Hepatocyte (in vitro differentiated cells): ENCODE data around the gene ENTHD1. TPM values are rescaled to one million over a fixed set of nuclear protein-coding genes. Genes with fewer than 3 reads are reported as not detected.

Experiments used
- DNase-seq: peaks from one replicate; pipeline ENCODE4 v3.0.0-alpha.2; 2016; ENCODE audit warnings: low spot score
- H2AFZ ChIP-seq: fragments of 200-600 bp; sonication (generic); 2 replicates; pipeline ENCODE4 v1.6.0; 2016; ENCODE audit warnings: antibody characterized with exemption, mild to moderate bottlenecking
- H3K27ac ChIP-seq: fragments of 200-600 bp; sonication (generic); 2 replicates; pipeline ENCODE4 v1.5.1; 2016; ENCODE audit warnings: mild to moderate bottlenecking
- H3K27me3 ChIP-seq: fragments of 200-600 bp; sonication (generic); 2 replicates; pipeline ENCODE4 v1.6.1; 2016
- H3K36me3 ChIP-seq: fragments of 200-600 bp; sonication (generic); replicated peaks from 2 replicates; pipeline ENCODE4 v1.5.1; 2016; ENCODE audit warnings: low read depth; ENCODE audit not compliant: insufficient read depth
- H3K4me1 ChIP-seq: fragments of 200-600 bp; sonication (generic); 2 replicates; pipeline ENCODE4 v1.5.1; 2016; ENCODE audit warnings: mild to moderate bottlenecking, moderate library complexity; ENCODE audit not compliant: insufficient read depth
- H3K4me2 ChIP-seq: fragments of 200-600 bp; sonication (generic); 2 replicates; pipeline ENCODE4 v1.6.0; 2016
- H3K4me3 ChIP-seq: fragments of 200-600 bp; sonication (generic); 2 replicates; pipeline ENCODE4 v1.5.1; 2016; ENCODE audit warnings: mild to moderate bottlenecking
- H3K79me2 ChIP-seq: fragments of 200-600 bp; sonication (generic); 2 replicates; pipeline ENCODE4 v1.6.0; 2017; ENCODE audit warnings: mild to moderate bottlenecking
- H3K9me2 ChIP-seq: fragments of 200-600 bp; sonication (generic); replicated peaks from 2 replicates; pipeline ENCODE4 v1.6.0; 2017; ENCODE audit warnings: mild to moderate bottlenecking; ENCODE audit not compliant: insufficient read depth
- H3K9me3 ChIP-seq: fragments of 200-600 bp; sonication (generic); 2 replicates; pipeline ENCODE4 v1.5.1; 2016; ENCODE audit warnings: low read depth, mild to moderate bottlenecking
- H4K20me1 ChIP-seq: fragments of 200-600 bp; sonication (generic); 2 replicates; pipeline ENCODE4 v1.6.0; 2016; ENCODE audit warnings: mild to moderate bottlenecking; ENCODE audit not compliant: insufficient read depth, poor library complexity, severe bottlenecking
- CTCF ChIP-seq: fragments of 200-600 bp; sonication (generic); IDR thresholded peaks from 2 replicates; pipeline ENCODE4 v1.5.1; 2016; ENCODE audit warnings: antibody characterized with exemption, mild to moderate bottlenecking; ENCODE audit not compliant: poor library complexity
- EZH2 ChIP-seq: fragments of 200-600 bp; sonication (generic); IDR thresholded peaks from 2 replicates; pipeline ENCODE4 v1.6.1; 2016; ENCODE audit warnings: antibody characterized with exemption, mild to moderate bottlenecking, borderline replicate concordance
- EZH2phosphoT487 ChIP-seq: fragments of 200-600 bp; sonication (generic); IDR thresholded peaks from one replicate; pipeline ENCODE4 v1.6.1; 2018; ENCODE audit warnings: antibody characterized with exemption, mild to moderate bottlenecking, low read depth, moderate library complexity; ENCODE audit not compliant: unreplicated experiment, severe bottlenecking
- WGBS: methylation state at CpG from one replicate; pipeline ENCODE4 v1.1.6; 2016; ENCODE audit warnings: low lambda C conversion rate; ENCODE audit errors: missing lambda C conversion rate; 5-methylcytosine and 5-hydroxymethylcytosine counted together
- polyA plus RNA-seq: library from polyadenylated mRNA; unstranded; fragments of >200 nt; fragmentation: Nextera tagmentation; extraction: Ambion mirVana; gene quantifications from 2 replicates; pipeline ENCODE4 v1.2.1, GENCODE V29; 2016
- total RNA-seq: library from RNA; depleted of rRNA; stranded (reverse); fragments of >200 nt; gene quantifications from 2 replicates; pipeline ENCODE4 v1.2.3, GENCODE V29; 2014

ENTHD1 gene
- total and polyA plus RNA-seq, 2 experiments from 2014 or later, result not detected

GRCh38 chr22:39797528-39798147, 95.9 kb downstream of the ENTHD1 start:
- Histone ChIP-seq H4K20me1 (no peaks in the 10 kb centered on the region), H3K4me3 (no peak overlapping the region), H3K4me2 (no peak overlapping the region), H3K27ac (no peak overlapping the region), H3K9me3 (peaks cover 7% of the 10 kb centered on the region), H3K4me1 (peaks cover 20% of the 10 kb centered on the region), H3K27me3 (no peaks in the 10 kb centered on the region), H3K9me2 (no peaks in the 10 kb centered on the region), H3K36me3 (no peaks in the 10 kb centered on the region), H2AFZ (no peak overlapping the region), H3K79me2 (no peaks in the 10 kb centered on the region)
- no peak for DNase-seq
- no peak for TF ChIP-seq EZH2phosphoT487
- no peak for TF ChIP-seq EZH2
- TF ChIP-seq CTCF, result no peak

- DNase-seq, result peak; percentile 16
- no peaks in the 10 kb centered on the region for H3K79me2 ChIP-seq
- 57% methylated on average over 2 of the region's 2 CpGs for WGBS
- no peaks in the 10 kb centered on the region for H3K27me3 ChIP-seq
- H3K9me2 ChIP-seq, result no peaks in the 10 kb centered on the region
- H3K36me3 ChIP-seq, result no peaks in the 10 kb centered on the region
- H3K4me1 ChIP-seq, result no peaks in the 10 kb centered on the region
- no peak overlapping the region for H3K27ac ChIP-seq
- no peak overlapping the region for H2AFZ ChIP-seq
- no peaks in the 10 kb centered on the region for H3K9me3 ChIP-seq
- no peak overlapping the region for H3K4me3 ChIP-seq
- no peak overlapping the region for H3K4me2 ChIP-seq
- no peaks in the 10 kb centered on the region for H4K20me1 ChIP-seq
- TF ChIP-seq EZH2 (no peak), EZH2phosphoT487 (no peak), CTCF (no peak)
These were observed 103.8 kb downstream of the ENTHD1 start for GRCh38 chr22:39789788-39790187.

GRCh38 chr22:39785232-39785631, 108.3 kb downstream of the ENTHD1 start:
- TF ChIP-seq EZH2phosphoT487 (no peak), EZH2 (no peak), CTCF (no peak)
- Histone ChIP-seq H3K9me2 (no peaks in the 10 kb centered on the region), H2AFZ (no peak overlapping the region), H3K4me2 (no peak overlapping the region), H3K4me1 (no peaks in the 10 kb centered on the region), H3K79me2 (no peaks in the 10 kb centered on the region), H3K9me3 (no peaks in the 10 kb centered on the region), H3K36me3 (no peaks in the 10 kb centered on the region), H3K27me3 (peaks cover 6% of the 10 kb centered on the region), H3K27ac (no peak overlapping the region), H4K20me1 (no peaks in the 10 kb centered on the region), H3K4me3 (no peak overlapping the region)
- WGBS, result 60% methylated on average over 5 of the region's 5 CpGs
- DNase-seq, result no peak
